Epithelial cell of umbilical artery (primary cell): ENCODE measurements around the gene LSM11. TPM values are rescaled to one million over a fixed set of nuclear protein-coding genes. Genes with fewer than 3 reads are reported as not detected.

Experiments used
- total RNA-seq: library from RNA; depleted of rRNA; stranded (reverse); fragments of >200 nt; gene quantifications from 2 replicates; pipeline ENCODE4 v1.2.3, GENCODE V29; 2014

Gene LSM11
- total RNA-seq: 9.4 and 10.2 TPM in 2 replicates

DNA sequence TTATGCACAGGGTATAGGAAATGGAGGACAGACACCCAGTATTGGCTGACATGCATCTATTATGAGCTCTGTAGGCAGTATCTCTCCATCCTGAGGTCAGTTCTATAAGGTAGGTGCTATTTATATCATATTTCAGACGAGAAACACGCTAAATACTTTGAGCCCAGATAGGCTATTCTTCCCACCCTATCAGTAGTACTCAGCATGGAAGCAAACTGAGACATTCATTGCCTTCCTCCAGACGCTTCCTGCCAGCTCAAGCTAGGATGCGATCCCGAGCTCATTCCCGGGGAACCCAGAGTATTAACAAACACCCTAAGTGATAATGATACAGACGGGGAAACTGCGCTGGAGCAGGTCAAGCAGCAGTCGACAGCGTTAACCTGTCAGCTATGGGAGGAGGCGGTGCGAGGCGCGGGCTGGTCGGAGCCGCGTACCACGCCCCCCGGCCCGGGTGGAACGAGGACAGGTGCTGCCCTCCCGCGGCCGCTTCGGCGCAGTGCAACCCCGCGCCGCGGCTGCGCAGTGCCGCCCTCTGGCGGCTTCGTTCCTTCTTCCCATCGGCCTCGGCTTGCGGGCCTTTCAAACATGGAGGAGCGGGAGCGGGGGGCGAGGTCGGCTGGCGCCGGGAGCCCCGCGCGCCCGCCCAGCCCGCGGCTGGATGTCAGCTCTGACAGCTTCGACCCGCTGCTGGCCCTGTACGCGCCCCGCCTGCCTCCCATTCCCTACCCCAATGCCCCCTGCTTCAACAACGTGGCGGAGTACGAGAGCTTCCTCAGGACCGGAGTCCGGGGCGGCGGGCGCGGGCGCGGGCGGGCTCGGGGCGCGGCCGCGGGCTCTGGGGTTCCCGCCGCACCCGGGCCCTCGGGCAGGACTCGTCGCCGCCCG, at the start of gene LSM11:
Gene LSM11, plus strand, starts transcription at position 550 of the 888 bp plus-strand sequence. Its CDS starts 39 bp downstream, at position 589.

DNA sequence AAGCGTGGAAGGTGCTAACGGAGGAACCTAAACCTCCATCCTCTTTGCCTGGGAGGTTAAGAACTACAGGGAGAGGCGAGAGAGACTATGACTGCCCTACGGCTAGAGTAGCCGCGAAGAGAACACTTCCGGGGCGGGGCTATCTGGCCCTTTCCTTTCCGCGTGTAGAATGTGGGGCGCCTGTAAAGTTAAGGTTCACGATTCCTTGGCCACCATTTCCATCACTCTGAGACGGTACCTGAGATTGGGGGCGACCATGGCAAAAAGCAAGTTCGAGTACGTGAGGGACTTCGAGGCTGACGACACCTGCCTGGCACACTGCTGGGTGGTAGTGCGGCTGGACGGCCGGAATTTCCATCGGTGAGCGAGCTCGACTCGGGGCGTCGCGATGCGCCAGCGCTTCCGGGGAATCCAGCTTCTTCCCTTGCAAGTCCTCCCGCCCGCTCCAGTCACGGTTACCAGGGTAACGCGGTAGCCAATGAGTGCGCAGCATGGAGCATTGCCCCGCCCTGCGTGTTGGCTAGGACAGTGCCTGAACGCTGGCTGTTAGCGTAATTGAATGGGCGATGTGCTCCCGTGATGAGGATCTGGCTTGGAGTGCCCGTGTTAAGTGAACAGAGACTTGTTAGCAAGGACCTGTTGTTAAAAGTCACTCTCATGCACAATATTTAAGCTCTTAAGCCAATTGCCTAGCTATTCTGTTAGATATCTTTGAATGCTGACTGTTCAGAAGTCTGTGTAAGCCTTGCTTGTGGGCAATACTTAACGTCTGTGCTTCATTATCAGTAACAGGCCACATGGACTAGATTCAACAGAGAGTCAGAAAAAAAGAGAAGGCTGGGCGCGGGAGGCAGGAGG, 12.0 kb upstream of the LSM11 start, which contains the start of gene THG1L:
Gene THG1L, plus strand, starts transcription at position 149 of the 858 bp plus-strand sequence. Its CDS starts 21 bp downstream, at position 170.

Other genes with a start within 250 kb of the LSM11 start
- 23.3 and 35.1 TPM in 2 replicates for gene ADAM19, start 167.9 kb upstream of the LSM11 start, total RNA-seq
- gene SOX30, start 91.3 kb upstream of the LSM11 start, total RNA-seq: not detected in 2 replicates
- gene C5orf52, start 72.2 kb upstream of the LSM11 start, total RNA-seq: not detected in 2 replicates
- gene THG1L, start 12.3 kb upstream of the LSM11 start, total RNA-seq: 6.5 and 8.4 TPM in 2 replicates
- gene CLINT1, start 115.4 kb downstream of the LSM11 start, total RNA-seq: 90.3 and 122 TPM in 2 replicates